NCI-H2227 (cell line): ENCODE results near the gene ZFHX2.
"Not testable (repeated sequence)": the region's sequence is repeated elsewhere in the genome, so short reads cannot be mapped to it uniquely, and the experiment has no call there.

Source experiments
- DNase-seq: peaks from one replicate; lab custom pipeline; 2025; ENCODE audit not compliant: unreplicated experiment; lab: John Stamatoyannopoulos, UW

The ZFHX2 gene

DNA sequence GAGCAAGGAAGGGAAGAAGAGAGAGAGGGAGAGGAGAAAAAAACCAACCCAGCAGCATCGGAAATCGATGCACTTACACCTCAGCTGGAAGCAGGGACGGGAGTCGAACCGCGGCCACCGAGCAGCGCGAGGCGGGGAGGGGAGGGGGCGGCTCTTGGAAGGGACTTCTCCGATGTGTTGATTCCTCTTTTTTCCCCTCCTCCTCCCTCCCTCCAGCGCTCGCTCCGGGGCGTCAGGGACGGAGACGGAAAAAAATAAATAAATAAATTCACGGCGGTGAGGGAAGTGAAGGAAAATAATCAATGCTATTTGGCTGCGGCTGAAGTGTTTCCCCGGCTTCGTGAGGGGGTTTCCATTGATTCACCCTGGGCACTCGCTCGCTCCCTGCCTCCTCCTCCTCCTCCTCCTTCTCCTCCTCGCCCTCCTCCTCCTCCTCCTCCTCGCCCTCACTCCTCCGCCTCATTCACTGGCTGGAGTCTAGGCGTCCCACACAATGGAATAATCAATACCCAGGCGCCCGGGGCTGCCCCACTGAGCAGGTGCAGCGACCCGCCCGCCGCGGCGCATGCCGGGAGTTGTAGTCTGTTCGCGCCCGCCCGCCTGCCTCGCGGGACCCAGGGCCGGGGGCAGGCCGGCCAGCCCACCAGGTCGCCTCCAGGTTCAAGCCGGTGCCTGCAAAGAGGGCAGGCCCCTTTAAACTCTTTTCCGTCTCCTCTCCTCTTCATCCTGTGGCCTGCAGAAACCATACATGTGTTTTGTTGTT, at the start of gene ZFHX2:
Gene ZFHX2 (minus strand): TSS at position 500 of the 763 bp plus-strand sequence. CDS start 16,440 bp downstream, outside the sequence.
- DNase-seq = peak; percentile 90

DNA sequence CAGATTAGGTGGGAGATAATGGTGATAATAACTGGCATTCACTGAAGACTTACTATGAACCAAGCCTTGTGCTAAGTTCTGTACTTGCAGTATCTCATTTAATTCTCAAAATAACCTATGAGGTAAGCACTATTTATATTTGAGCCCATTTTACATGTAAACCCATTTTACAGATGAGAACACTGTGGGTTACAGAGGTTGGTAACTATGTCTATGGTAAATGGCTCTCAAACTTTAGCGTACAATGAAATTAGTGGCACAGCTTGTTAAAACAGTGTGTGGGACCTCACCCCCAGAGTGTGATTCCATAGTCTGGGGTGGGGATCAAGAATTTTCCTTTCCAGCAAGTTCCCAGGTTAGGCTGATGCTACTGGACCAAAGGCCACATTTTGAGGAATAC, 49.2 kb upstream of the ZFHX2 start:
- DNase-seq = no peak

DNA sequence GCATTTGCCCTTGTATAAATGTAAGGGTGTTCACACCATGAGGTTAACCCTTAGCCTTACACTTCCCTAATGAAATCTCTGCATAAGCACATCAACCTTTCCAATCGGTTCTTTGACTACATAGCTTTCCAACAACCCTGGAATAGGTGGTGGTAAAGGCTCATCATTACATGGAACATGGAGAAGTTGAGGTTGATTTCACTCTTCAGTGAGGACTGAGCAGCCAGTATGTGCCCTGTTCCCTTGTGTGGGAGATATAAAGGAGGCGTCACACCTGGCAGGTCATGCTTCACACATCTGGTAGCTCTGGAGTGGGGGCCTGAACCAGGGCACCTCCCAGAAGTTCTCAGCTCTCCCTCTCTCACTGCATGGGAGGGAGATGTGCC, 48.8 kb upstream of the ZFHX2 start:
- no peak for DNase-seq

DNA sequence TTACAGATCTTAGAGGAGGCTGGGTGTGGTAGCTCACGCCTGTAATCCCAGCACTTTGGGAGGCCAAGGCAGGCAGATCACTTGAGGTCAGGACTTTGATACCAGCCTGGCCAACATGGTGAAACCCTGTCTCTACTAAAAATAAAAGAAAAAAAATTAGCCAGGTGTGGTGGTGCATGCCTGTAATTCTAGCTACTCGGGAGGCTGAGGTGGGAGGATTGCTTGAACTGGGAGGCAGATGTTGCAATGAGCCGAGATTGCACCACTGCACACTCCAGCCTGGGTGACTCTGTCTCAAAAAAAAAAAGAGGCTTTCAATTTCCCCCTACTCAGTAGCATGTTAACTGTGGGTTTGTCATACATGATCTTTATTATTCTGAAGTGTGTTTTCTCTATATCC, 42.6 kb upstream of the ZFHX2 start:
- DNase-seq = not testable (repeated sequence)

DNA sequence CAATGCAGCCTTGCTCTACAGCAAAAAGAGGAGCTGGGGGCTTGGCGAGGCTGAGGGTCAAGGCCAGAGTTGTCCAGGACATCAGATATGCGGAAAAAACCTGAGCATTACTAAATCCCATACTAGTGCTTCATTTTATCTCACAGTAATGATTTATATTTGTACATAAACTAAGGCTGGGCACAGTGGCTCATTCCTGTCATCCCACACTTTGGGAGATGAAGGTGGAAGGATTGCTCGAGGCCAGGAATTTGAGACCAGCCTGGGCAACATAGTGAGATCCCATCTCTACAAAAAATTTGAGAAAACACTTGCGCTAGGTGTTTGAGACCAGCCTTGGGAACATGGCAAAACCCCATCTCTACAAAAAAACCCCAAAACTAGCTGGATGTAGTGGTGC, 38.6 kb upstream of the ZFHX2 start:
- no peak for DNase-seq

DNA sequence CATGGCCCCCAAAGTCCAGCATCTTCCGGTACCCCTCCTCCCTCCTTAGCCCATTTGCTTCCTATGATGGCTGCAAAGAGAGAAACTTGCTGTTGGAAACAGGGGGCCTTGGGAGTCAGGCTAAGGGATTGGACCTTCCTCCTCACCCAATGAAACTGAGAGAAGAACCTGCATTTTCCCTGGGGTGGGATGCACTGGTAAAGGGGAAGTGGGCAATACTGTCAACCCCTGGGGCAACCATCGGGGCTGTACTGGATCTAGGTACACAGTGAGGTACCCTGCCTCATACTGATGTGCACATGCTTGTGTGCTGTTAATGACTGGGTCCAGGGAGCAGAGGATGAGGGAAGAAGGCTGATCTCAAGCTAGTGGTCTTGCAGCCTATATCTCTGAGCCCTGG, 38.0 kb upstream of the ZFHX2 start:
- DNase-seq = no peak

DNA sequence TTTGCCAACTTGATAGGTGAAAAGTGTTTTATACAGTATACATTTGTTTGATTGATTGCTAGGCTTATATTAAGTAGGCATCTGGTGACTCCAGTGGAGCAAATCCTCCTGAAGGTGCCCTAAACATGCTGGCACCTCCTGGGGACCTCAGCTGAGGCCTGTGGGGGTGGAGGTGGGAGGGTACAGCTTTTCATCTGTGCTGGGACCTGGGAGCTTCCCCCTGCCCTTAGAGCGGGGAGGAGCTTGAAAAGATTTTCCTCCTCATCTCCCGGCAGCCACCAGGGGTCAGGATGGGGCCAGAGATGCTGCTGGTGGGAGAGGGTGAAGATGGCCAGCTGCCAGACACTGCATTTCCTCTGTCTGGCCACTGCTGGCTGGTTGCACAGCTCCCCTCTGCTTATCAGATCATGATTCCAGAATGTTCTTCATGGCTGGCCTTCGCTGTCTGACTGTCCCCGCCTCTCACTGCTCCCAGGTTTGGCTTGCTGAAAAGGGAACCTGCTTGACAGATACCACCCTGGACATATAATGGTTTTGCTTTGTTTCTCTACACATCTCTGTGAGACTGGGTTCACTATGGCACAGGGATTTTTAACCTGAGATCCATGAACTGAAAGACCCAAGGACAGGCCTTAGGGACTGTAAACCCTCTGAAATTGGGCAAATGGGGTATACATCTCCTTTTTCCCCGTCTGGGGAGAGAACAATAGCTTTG, 37.5 kb upstream of the ZFHX2 start:
- DNase-seq = peak; percentile 91

DNA sequence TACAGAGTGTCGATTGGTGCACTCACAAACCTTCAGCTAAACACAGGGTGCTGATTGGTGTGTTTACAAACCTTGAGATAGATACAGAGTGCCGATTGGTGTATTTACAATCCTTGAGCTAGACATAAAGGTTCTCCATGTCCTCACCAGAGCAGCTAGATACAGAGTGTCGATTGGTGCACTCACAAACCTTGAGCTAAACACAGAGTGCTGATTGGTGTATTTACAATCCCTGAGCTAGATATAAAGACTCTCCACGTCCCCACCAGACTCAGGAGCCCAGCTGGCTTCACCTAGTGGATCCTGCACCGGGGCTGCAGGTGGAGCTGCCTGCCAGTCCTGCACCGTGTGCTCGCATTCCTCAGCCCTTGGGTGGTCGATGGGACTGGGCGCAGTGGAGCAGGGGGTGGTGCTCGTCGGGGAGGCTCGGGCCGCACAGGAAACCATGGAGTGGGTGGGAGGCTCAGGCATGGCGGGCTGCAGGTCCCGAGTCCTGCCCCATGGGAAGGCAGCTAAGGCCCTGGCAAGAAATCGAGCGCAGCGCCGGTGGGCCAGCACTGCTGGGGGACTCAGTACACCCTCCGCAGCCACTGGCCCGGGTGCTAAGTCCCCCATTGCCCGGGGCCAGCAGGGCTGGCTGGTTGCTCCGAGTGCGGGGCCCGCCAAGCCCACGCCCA, 33.1 kb upstream of the ZFHX2 start:
- DNase-seq = not testable (repeated sequence)

DNA sequence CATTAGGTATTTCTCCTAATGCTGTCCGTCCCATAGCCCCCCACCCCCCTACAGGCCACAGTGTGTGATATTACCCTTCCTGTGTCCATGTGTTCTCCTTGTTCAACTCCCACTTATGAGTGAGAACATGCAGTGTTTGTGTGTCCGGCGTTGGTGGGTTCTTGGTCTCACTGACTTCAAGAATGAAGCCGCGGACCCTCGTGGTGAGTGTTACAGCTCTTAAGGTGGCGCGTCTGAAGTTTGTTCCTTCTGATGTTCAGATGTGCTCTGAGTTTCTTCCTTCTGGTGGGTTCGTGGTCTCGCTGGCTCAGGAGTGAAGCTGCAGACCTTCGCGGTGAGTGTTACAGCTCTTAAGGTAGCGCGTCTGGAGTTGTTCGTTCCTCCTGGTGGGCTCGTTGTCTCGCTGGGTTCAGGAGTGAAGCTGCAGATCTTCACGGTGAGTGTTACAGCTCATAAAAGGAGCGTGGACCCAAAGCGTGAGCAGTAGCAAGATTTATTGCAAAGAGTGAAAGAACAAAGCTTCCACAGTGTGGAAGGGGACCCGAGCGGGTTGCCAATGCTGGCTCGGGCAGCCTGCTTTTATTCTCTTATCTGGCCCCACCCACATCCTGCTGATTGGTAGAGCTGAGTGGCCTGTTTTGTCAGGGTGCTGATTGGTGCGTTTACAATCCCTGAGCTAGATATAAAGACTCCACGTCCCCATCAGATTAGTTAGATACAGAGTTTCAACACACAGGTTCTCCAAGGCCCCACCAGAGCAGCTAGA, 32.4 kb upstream of the ZFHX2 start:
- DNase-seq = not testable (repeated sequence)

DNA sequence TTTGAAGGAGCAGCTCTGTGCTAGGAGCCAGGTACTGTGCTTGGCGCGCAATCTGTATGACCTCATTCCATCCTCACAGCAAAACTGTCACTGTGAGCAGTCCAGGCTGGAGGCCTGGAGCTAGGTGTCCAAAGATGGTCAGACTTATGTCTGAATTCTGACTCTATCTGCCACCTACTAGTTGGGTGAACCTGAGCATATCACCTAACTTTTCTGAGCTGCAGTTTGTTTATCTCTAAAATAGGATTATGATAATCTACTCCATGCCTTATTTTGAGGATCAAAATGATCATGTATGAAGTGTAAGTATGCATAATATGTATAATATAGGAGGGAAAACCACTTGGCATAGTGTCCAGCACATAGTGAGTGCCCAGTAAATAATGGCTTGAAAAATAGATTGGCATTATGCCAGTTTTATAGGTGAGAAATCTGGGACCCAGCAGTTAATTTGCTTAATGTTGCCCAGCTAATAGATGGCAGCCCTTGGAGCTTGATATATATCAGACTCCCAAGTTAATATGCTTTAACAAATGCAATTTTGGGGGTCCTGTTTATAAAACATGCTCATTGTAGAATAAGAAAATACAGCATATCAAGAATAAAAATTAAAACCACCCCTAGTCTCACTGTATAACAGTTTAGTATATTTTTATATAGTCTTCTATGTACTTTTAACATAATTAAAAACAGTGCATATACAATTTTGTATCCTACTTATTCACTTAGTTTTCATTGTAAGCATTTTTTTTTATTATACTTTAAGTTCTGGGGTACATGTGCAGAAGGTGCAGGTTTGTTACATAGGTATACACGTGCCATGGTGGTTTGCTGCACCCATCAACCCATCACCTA, 31.6 kb upstream of the ZFHX2 start:
- no peak for DNase-seq

DNA sequence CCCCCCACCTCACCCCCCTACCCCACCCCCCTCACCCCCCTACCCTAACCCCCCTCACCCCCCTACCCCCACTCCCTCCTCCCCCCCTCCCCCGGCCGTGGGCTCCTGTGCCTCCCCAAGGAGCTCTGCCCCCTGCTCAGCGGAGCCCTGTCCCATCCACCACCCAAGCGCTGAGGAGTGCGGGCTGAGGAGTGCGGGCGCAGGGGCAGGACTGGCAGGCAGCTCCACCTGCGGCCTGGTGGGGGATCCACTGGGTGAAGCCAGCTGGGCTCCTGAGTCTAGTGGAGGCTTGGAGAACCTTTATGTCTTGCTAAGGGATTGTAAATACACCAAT, 29.4 kb upstream of the ZFHX2 start:
- no peak for DNase-seq

DNA sequence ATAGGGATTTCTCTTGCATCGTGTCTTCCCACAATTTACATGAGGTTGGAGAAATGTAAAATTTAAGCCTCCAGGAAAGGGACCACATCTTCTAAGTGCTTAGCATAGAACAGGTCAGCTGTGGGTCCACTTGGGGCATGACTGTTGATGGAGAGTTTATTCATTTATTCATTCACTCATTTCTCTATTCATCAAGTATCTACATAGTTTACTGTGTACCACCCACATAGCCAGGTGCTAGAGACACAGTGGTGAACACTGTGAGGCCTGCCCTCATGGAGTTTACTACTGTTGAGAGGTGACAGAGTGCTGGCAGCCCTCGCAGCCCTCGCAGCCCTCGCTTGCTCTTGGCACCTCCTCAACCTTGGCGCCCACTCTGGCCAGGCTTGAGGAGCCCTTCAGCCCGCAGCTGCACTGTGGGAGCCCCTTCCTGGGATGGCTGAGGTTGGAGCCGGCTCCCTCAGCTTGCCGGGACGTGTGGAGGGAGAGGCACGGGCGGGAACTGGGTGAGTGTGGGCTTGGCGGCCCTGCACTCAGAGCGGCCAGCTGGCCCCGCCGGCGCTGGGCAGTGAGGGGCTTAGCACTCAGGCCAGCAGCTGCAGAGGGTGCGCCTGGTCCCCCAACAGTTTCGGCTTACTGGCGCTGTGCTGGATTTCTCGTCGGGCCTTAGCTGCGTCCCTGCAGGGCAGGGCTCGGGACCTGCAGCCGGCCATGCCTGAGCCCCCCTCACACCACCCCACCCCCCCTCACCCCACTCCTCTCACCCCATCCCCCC, 28.8 kb upstream of the ZFHX2 start:
- no peak for DNase-seq

DNA sequence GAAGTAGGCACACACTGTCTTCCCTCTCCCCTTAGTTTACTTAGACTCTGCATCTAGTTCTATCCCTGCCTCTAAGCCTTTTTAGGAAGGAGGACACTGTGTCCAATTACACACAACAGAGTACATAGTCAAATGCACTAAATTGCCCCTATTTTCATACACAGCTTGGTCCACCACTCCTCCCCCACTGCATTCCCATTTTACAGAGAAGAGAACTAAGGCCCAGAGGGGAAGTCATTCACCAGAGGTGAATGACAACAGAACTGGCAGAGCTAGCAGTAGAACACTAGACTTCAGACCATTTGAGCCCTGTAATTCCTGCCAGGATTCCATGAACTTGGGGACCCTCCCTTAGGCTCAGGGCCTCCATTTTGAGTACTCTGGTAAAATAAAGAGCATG, 28.2 kb upstream of the ZFHX2 start:
- no peak for DNase-seq

DNA sequence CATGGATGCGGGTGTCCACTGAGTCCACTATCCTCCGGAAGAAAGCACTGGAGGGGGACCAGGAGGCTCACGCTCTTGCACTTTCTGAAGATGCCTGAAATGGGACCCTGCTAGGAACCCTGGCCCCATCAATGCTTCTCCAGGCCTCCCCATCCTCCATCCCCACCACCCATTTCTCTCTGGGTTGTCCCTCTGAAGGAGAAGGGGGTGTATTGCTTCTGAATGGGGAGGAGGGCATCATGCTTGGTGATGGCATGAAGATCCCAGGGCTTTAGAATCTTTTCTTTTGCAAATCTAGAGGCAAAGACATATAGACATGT, 27.7 kb upstream of the ZFHX2 start:
- DNase-seq = no peak

DNA sequence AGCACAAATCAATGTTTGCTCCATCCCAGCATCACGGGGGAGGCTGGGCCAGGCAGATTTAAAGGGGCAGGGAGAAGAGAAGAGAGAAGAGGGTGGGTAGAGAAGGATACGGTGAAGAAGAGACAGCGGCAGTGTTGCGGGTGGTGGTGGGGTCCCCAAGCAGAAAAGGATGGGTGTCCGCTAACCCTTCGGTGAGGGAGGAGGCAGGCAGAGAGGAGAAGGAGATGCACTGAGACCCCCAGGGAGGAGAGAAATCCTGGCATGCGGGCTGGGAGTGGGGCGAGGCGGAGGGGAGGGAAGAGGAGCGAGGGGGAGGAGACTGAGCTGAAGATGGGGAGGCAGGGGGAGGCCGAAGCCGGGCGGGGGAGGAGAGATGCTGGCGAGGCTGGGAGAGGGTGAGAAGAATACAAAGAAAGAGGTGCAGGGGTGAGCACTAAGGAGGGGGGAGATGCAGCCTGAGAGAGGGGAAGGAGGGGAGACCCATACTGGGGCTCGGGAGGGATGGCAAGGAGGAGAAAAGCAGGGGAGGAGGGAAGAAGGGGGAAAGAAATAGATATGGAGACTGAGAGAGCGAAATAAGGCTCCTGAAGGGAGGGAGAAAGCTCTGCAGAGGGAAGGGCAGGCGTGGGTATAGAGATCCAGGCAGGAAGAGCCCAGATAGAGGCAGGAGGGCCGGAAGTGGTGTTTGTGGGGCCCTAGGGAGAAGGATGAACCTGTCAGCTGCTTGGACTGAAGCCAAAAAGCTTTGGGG, 27.2 kb upstream of the ZFHX2 start, which contains the start of gene JPH4:
Gene JPH4 (minus strand): TSS at position 231 of the 751 bp plus-strand sequence. CDS start 1,337 bp downstream, outside the sequence.
- peak; percentile 84 for DNase-seq

DNA sequence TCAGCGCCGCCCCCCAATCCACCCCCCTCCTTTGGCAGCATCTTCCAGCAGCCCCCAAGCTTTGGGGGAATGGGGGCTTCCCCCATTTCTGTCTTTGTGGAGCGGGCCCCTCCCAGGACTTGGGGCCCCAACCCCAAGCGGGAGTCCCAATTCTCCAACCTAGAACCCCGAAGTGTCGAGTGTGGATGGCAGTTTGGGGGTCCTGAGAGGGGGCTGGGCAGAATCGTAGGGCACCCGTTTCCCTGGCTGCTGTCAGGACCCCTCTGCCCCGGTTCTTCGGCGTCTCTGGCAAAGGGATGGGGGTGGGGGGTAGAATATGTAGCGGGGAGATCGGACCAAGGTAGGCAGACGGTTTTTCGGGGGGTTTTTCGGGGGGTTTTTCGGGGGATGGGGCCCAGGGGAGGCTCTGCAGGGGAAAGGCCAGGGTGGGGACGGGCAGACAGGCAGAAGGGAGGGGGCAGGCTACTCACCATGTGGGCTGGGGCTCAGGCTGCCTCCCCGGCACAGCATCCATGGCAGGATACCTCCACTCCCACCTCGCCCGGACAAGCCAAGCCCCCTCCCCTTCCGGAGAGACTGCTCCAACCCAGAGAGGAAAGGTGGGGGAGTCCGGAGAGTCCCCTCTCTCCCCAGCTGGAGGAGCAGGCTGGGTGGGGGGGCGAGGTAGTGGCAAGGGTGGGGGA, 26.3 kb upstream of the ZFHX2 start:
- DNase-seq = peak; percentile 72

DNA sequence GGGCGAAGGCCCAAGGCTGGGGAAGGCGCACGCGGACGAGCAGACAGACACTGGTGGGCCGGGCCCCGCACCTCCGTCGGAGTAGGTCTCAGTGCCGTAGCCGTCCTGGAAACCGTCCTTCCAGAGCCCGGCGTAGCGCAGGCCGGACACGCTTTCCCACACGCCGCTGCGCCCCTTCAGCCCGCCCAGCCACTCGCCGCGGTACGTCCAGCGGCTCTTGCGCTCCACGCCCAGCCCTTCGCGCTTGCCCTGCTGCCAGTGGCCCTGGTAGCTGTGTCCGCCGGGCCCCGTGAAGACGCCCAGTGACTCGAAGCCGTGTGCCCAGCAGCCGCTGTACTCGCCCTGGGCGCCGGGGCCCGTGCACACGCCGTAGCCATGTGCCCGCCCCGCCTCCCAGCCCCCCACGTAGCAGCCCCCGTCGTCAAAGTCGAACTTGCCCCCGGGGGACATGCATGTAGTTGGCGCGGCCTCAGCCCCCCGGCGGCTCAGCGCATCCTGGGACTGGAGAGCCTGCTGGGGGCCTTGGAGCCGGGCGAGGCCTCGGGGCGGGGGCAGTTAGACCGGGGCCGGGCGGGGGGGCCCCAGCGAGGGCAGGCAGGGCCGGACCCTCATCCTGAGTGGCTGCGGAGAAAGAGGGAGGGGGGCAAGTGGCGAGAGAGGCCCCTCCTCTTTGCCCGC, 25.6 kb upstream of the ZFHX2 start:
- DNase-seq = peak; percentile 78
